Panc1 (cell line): ENCODE results near the gene DTX3.
"Not testable (repeated sequence)": the region's sequence is repeated elsewhere in the genome, so short reads cannot be mapped to it uniquely, and the experiment has no call there.

Experiments
- SIN3A ChIP-seq: IDR thresholded peaks from 2 replicates; pipeline ENCODE4 v1.6.1; 2012; ENCODE audit warnings: low read depth, mild to moderate bottlenecking, low read length, moderate library complexity, borderline replicate concordance; ENCODE audit not compliant: insufficient read depth
- TCF7L2 ChIP-seq: IDR thresholded peaks from 2 replicates; pipeline ENCODE4 v1.6.1; 2011; ENCODE audit warnings: mild to moderate bottlenecking, low read depth, low read length, inconsistent platforms
- TF ChIP-seq, protein P1 (sequence below): fragments of 450-650 bp; IDR thresholded peaks from 2 replicates; pipeline ENCODE4 v1.5.1; 2017; ENCODE audit warnings: mild to moderate bottlenecking
- TF ChIP-seq, protein P2 (sequence below), 2 experiments: IDR thresholded peaks; 2 replicates each; pipeline ENCODE4 v1.6.1; 2011 to 2012; ENCODE audit warnings: low read depth in 2 of 2, control low read depth in 1 of 2, low read length in 1 of 2, mild to moderate bottlenecking in 1 of 2, moderate library complexity in 1 of 2; ENCODE audit not compliant: insufficient read depth in 1 of 2

DNA sequence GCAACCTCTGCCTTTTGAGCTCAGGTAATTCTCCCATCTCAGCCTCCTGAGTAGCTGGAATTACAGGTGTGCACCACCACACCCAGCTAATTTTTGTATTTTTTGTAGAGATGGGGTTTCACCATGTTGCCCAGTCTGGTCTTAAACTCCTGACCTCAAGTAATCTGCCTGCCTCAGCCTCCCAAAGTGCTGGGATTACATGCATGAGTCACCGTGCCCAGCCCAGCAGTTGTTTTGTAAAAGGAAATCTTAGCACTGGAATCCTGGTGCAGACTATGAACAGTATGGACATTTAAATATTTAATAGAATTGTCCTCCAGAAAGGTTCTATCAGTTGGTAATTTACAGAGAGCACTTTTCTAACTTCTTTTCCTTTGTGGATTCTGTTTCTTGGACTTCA lies 43.5 kb upstream of the DTX3 start:
- TF ChIP-seq, protein P1, sequence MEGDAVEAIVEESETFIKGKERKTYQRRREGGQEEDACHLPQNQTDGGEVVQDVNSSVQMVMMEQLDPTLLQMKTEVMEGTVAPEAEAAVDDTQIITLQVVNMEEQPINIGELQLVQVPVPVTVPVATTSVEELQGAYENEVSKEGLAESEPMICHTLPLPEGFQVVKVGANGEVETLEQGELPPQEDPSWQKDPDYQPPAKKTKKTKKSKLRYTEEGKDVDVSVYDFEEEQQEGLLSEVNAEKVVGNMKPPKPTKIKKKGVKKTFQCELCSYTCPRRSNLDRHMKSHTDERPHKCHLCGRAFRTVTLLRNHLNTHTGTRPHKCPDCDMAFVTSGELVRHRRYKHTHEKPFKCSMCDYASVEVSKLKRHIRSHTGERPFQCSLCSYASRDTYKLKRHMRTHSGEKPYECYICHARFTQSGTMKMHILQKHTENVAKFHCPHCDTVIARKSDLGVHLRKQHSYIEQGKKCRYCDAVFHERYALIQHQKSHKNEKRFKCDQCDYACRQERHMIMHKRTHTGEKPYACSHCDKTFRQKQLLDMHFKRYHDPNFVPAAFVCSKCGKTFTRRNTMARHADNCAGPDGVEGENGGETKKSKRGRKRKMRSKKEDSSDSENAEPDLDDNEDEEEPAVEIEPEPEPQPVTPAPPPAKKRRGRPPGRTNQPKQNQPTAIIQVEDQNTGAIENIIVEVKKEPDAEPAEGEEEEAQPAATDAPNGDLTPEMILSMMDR: not testable (repeated sequence)
- not testable (repeated sequence) for TF ChIP-seq TCF7L2, SIN3A
- TF ChIP-seq, protein P2, sequence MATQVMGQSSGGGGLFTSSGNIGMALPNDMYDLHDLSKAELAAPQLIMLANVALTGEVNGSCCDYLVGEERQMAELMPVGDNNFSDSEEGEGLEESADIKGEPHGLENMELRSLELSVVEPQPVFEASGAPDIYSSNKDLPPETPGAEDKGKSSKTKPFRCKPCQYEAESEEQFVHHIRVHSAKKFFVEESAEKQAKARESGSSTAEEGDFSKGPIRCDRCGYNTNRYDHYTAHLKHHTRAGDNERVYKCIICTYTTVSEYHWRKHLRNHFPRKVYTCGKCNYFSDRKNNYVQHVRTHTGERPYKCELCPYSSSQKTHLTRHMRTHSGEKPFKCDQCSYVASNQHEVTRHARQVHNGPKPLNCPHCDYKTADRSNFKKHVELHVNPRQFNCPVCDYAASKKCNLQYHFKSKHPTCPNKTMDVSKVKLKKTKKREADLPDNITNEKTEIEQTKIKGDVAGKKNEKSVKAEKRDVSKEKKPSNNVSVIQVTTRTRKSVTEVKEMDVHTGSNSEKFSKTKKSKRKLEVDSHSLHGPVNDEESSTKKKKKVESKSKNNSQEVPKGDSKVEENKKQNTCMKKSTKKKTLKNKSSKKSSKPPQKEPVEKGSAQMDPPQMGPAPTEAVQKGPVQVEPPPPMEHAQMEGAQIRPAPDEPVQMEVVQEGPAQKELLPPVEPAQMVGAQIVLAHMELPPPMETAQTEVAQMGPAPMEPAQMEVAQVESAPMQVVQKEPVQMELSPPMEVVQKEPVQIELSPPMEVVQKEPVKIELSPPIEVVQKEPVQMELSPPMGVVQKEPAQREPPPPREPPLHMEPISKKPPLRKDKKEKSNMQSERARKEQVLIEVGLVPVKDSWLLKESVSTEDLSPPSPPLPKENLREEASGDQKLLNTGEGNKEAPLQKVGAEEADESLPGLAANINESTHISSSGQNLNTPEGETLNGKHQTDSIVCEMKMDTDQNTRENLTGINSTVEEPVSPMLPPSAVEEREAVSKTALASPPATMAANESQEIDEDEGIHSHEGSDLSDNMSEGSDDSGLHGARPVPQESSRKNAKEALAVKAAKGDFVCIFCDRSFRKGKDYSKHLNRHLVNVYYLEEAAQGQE (IDR thresholded peaks at IDR 0.05; ENCODE audit: insufficient read depth in 1 of 2, low read depth in 2 of 2, low read length in 1 of 2): not testable (repeated sequence)
